Measurements from ENCODE around the gene LNX1.

GRCh38 chr4:53553486-53554210 lies 37.6 kb downstream of the LNX1 start:
- TF ChIP-seq CTCF (IDR thresholded peaks at IDR 0.05) (no peak), EP300 (IDR thresholded peaks at IDR 0.05) (no peak)
